Endothelial cell of umbilical vein (primary cell): ENCODE data around the gene NUDT22. TPM values are rescaled to one million over a fixed set of nuclear protein-coding genes. Genes with fewer than 3 reads are reported as not detected.
A peak's percentile ranks its signal among the peaks of the same experiment; 100 is the strongest.

Experiments used
- BruUV-seq: library from RNA; stranded (reverse); fragments of 400-500 nt; replicated peaks from 2 replicates; lab custom pipeline; 2021; lab: Mats Ljungman, UMichigan
- CTCF ChIA-PET: fragments of 300-600, 350-600 bp; sonication (Branson Sonifier 250); formaldehyde crosslinking; loops from one replicate; lab custom pipeline; 2021; ENCODE audit warnings: antibody characterized with exemption, inconsistent platforms; lab: Charles Lee
- POLR2A ChIA-PET: fragments of 300-600, 350-600 bp; sonication (Branson Sonifier 250); formaldehyde crosslinking; loops from one replicate; lab custom pipeline; 2021; ENCODE audit warnings: antibody characterized with exemption, inconsistent platforms; lab: Charles Lee
- DNase-seq: peaks from one replicate; pipeline ENCODE4 v3.0.0-alpha.2; 2011; ENCODE audit warnings: low read depth, low spot score
- FAIRE-seq: peaks from 2 replicates; lab custom pipeline; 2011; peaks lifted over from hg19 to GRCh38; lab: Jason Lieb, UNC
- H2AFZ ChIP-seq: 2 replicates; pipeline ENCODE4 v1.6.0; 2012; ENCODE audit warnings: low read depth, low read length, control low read depth, inconsistent platforms
- H3K27ac ChIP-seq: 2 replicates; pipeline ENCODE4 v1.5.1; 2011; ENCODE audit warnings: low read depth, mild to moderate bottlenecking, control low read depth, low read length, moderate library complexity; ENCODE audit not compliant: insufficient read depth
- H3K27me3 ChIP-seq, 2 experiments: 2 replicates each; pipeline versions ENCODE4 v1.6.0 to v1.6.1; 2011; ENCODE audit warnings: low read length in 2 of 2, mixed read lengths in 1 of 2; ENCODE audit not compliant: control insufficient read depth in 2 of 2, insufficient read depth in 2 of 2
- H3K36me3 ChIP-seq, 2 experiments: 2 replicates in 1 of 2; 3 replicates in 1 of 2; pipeline ENCODE4 v1.5.1; 2011; ENCODE audit warnings: low read length in 2 of 2, mild to moderate bottlenecking in 1 of 2, moderate library complexity in 1 of 2; ENCODE audit not compliant: control insufficient read depth in 2 of 2, insufficient read depth in 2 of 2; ENCODE audit errors: extremely low read depth in 1 of 2
- H3K4me1 ChIP-seq: 3 replicates; pipeline ENCODE4 v1.5.1; 2011; ENCODE audit warnings: mild to moderate bottlenecking, low read length; ENCODE audit not compliant: control insufficient read depth, insufficient read depth; ENCODE audit errors: extremely low read depth
- H3K4me2 ChIP-seq: 2 replicates; pipeline ENCODE4 v1.6.1; 2011; ENCODE audit warnings: low read length, control low read depth, mixed read lengths; ENCODE audit not compliant: insufficient read depth
- H3K4me3 ChIP-seq, 3 experiments: fragments of 200-600 bp in 1 of 3; sonication (generic), shearing (Covaris generic) in 1 of 3; replicated peaks in 1 of 3; 2 replicates each; pipeline ENCODE4 v1.5.1; 2011 to 2016; ENCODE audit warnings: control low read depth in 3 of 3, low read length in 3 of 3, mild to moderate bottlenecking in 2 of 3, inconsistent platforms in 1 of 3, low read depth in 1 of 3, moderate library complexity in 1 of 3; ENCODE audit not compliant: insufficient read depth in 1 of 3
- H3K79me2 ChIP-seq: 2 replicates; pipeline ENCODE4 v1.6.0; 2012; ENCODE audit warnings: low read length, inconsistent platforms; ENCODE audit not compliant: control insufficient read depth, insufficient read depth
- H3K9ac ChIP-seq: replicated peaks from 2 replicates; pipeline ENCODE3; 2011; ENCODE audit warnings: low read length, control low read depth; ENCODE audit not compliant: insufficient read depth; ENCODE audit errors: extremely low read depth
- H3K9me1 ChIP-seq: replicated peaks from 3 replicates; pipeline ENCODE4 v1.6.0; 2011; ENCODE audit warnings: mild to moderate bottlenecking, low read length; ENCODE audit not compliant: control insufficient read depth, insufficient read depth; ENCODE audit errors: extremely low read depth
- H3K9me3 ChIP-seq: replicated peaks from 2 replicates; pipeline ENCODE4 v1.5.1; 2012; ENCODE audit warnings: low read length, inconsistent platforms; ENCODE audit not compliant: control insufficient read depth, insufficient read depth
- H4K20me1 ChIP-seq: replicated peaks from 2 replicates; pipeline ENCODE3; 2011; ENCODE audit warnings: mild to moderate bottlenecking, low read length; ENCODE audit not compliant: control insufficient read depth, insufficient read depth; ENCODE audit errors: extremely low read depth
- EZH2 ChIP-seq: IDR thresholded peaks from 2 replicates; pipeline ENCODE4 v1.6.1; 2012; ENCODE audit warnings: borderline replicate concordance, low read depth, mild to moderate bottlenecking, moderate library complexity, low read length, inconsistent platforms; ENCODE audit not compliant: severe bottlenecking
- FOS ChIP-seq: IDR thresholded peaks from 2 replicates; pipeline ENCODE4 v1.6.1; 2011; ENCODE audit warnings: mild to moderate bottlenecking, low read length, moderate library complexity, borderline replicate concordance; ENCODE audit not compliant: insufficient read depth
- GATA2 ChIP-seq: IDR thresholded peaks from 2 replicates; pipeline ENCODE4 v1.7.0; 2011; ENCODE audit warnings: low read depth, mild to moderate bottlenecking, moderate library complexity, mixed read lengths, low read length; ENCODE audit not compliant: insufficient read length, insufficient read depth
- JUN ChIP-seq: IDR thresholded peaks from 2 replicates; pipeline ENCODE4 v1.6.1; 2011; ENCODE audit warnings: borderline replicate concordance, low read depth; ENCODE audit not compliant: insufficient read length, insufficient read depth
- MAX ChIP-seq: IDR thresholded peaks from 2 replicates; pipeline ENCODE4 v1.6.1; 2011; ENCODE audit not compliant: insufficient read depth, insufficient read length
- MYC ChIP-seq: IDR thresholded peaks from one replicate; pipeline ENCODE4 v1.6.1; 2011; ENCODE audit warnings: mild to moderate bottlenecking, low read depth, low read length
- POLR2A ChIP-seq: IDR thresholded peaks from 2 replicates; pipeline ENCODE4 v1.6.1; 2012; ENCODE audit warnings: low read depth, mild to moderate bottlenecking, control low read depth, low read length
- POLR2AphosphoS5 ChIP-seq: IDR thresholded peaks from 2 replicates; pipeline ENCODE4 v1.6.1; 2012; ENCODE audit warnings: low read depth, mild to moderate bottlenecking, control low read depth, low read length, moderate library complexity; ENCODE audit not compliant: insufficient read depth
- dilution Hi-C: fragments of 300-500 bp; cut with MboI; formaldehyde crosslinking; loops from one replicate; pipeline ENCODE4 v1.15.0; 2019; ENCODE audit warnings: low sequenced_read_pairs; ENCODE audit not compliant: extremely low pct_ligation_motif_present
- intact Hi-C: fragments of 100-400 bp; cut with micrococcal nuclease; formaldehyde crosslinking; loops from one replicate; pipeline ENCODE4 v1.10.0; 2022
- polyA plus RNA-seq, 4 experiments: library from polyadenylated mRNA; depleted of rRNA in 3 of 4; stranded (reverse) in 3 of 4; unstranded in 1 of 4; fragments of >200 nt; gene quantifications; 2 replicates each; pipeline versions ENCODE4 v1.2.1 to v1.2.3, GENCODE V29; 2011 to 2012; ENCODE audit warnings: missing spikeins in 1 of 4
- total RNA-seq: library from RNA; stranded (reverse); gene quantifications from 2 replicates; pipeline ENCODE4 v1.2.3, GENCODE V29; 2021
- TF ChIP-seq, protein P1 (sequence below), 2 donors: IDR thresholded peaks; 1 replicate in 1 of 2; 2 replicates in 1 of 2; pipeline ENCODE4 v1.5.1; 2011; ENCODE audit warnings: low read length in 2 of 2, mild to moderate bottlenecking in 2 of 2, moderate library complexity in 2 of 2, control low read depth in 1 of 2, inconsistent platforms in 1 of 2, low read depth in 1 of 2; ENCODE audit not compliant: insufficient read depth in 1 of 2; ENCODE audit errors: extremely low read depth in 1 of 2

Gene NUDT22
- total and polyA plus RNA-seq, 2 donors (not counting 3 experiments of a cell fraction or from before 2014, with no cell fraction given), result 37.8 to 54.8 TPM

GRCh38 chr11:64263947-64264317 lies 37.9 kb downstream of the NUDT22 start:
- peak overlapping the region; percentile 83 for H3K27ac ChIP-seq
- CTCF ChIA-PET, result interaction anchor here (0.9 to 2.7 kb wide), 5 partner anchors 13 to 91 kb away, joined by 3 to 24 read pairs (median 5); partner anchors contain the start of genes CATSPERZ and PLCB3
- dilution Hi-C loops, result no loop called here
- BruUV-seq, result no TSS peak
- H3K27me3 ChIP-seq, result no peaks in the 10 kb centered on the region
- H2AFZ ChIP-seq, result no peak overlapping the region
- no peaks in the 10 kb centered on the region for H3K9me1 ChIP-seq
- H4K20me1 ChIP-seq, result no peaks in the 10 kb centered on the region
- H3K79me2 ChIP-seq, result no peaks in the 10 kb centered on the region
- H3K9ac ChIP-seq, result no peak overlapping the region
- no peaks in the 10 kb centered on the region for H3K9me3 ChIP-seq
- TF ChIP-seq EZH2, result no peak
- no peak for TF ChIP-seq POLR2A
- no peak for TF ChIP-seq FOS
- TF ChIP-seq MYC, result no peak
- TF ChIP-seq, protein P1, sequence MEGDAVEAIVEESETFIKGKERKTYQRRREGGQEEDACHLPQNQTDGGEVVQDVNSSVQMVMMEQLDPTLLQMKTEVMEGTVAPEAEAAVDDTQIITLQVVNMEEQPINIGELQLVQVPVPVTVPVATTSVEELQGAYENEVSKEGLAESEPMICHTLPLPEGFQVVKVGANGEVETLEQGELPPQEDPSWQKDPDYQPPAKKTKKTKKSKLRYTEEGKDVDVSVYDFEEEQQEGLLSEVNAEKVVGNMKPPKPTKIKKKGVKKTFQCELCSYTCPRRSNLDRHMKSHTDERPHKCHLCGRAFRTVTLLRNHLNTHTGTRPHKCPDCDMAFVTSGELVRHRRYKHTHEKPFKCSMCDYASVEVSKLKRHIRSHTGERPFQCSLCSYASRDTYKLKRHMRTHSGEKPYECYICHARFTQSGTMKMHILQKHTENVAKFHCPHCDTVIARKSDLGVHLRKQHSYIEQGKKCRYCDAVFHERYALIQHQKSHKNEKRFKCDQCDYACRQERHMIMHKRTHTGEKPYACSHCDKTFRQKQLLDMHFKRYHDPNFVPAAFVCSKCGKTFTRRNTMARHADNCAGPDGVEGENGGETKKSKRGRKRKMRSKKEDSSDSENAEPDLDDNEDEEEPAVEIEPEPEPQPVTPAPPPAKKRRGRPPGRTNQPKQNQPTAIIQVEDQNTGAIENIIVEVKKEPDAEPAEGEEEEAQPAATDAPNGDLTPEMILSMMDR (IDR thresholded peaks at IDR 0.05; ENCODE audit: extremely low read depth in 1 of 2, insufficient read depth in 1 of 2, low read depth in 1 of 2, low read length in 2 of 2), result no peak
- no peak for TF ChIP-seq POLR2AphosphoS5
- TF ChIP-seq MAX, result no peak
- no peak for TF ChIP-seq GATA2
- TF ChIP-seq JUN, result no peak
- intact Hi-C loops, result loop anchor here (1.0 kb wide), 1 partner anchor 13 kb away; the partner anchor contains the start of gene PLCB3
- H3K4me1 ChIP-seq, result peaks cover 42% of the 10 kb centered on the region
- DNase-seq (no peak), FAIRE-seq (no peak)
- H3K4me2 ChIP-seq, result no peak overlapping the region
- H3K4me3 ChIP-seq, result no peak overlapping the region
- peaks cover 15 to 32% of the 10 kb centered on the region in 2 experiments for H3K36me3 ChIP-seq
- POLR2A ChIA-PET, result no interaction called here
